Fibroblast of lung (primary cell): ENCODE data around the gene GRAP2.

ENCODE experiments used
- CTCF ChIP-seq, 2 donors: IDR thresholded peaks in 1 of 2; conservative IDR thresholded peaks in 1 of 2; 1 replicate in 1 of 2; 2 replicates in 1 of 2; pipeline ENCODE4 v1.5.1; 2011 to 2012; ENCODE audit warnings: low read length in 2 of 2, control low read depth in 1 of 2, inconsistent platforms in 1 of 2, low read depth in 1 of 2, mild to moderate bottlenecking in 1 of 2
- EZH2 ChIP-seq: IDR thresholded peaks from 2 replicates; pipeline ENCODE4 v1.5.1; 2012; ENCODE audit warnings: low read length, control low read depth, mild to moderate bottlenecking; ENCODE audit errors: missing control alignments

GRCh38 chr22:40015358-40015976 lies 114.6 kb downstream of the GRAP2 start:
- TF ChIP-seq CTCF (conservative IDR thresholded peaks at IDR 0.05 in 1 of 2, IDR thresholded peaks at IDR 0.05 in 1 of 2; ENCODE audit: low read depth in 1 of 2, low read length in 2 of 2) (no peak), EZH2 (no peak)
